ENCODE data around the gene CHP2.
"Not testable (repeated sequence)": the region's sequence is repeated elsewhere in the genome, so short reads cannot be mapped to it uniquely, and the experiment has no call there.

CHP2 gene

GRCh38 chr16:23742766-23743165, 12.1 kb upstream of the CHP2 start:
- in situ Hi-C loops (cut with MboI; ENCODE audit: low pct_unique_long_range_greater_than_20kb, low sequenced_read_pairs, unreplicated experiment): no loop called here
- TF ChIP-seq CTCF (IDR thresholded peaks at IDR 0.05; ENCODE audit: extremely low read depth, insufficient read depth, missing control alignments): no peak
- no peak for DNase-seq (ENCODE audit: low spot score)

GRCh38 chr16:23745263-23745662, 9.6 kb upstream of the CHP2 start:
- no peak for DNase-seq (ENCODE audit: low spot score)
- in situ Hi-C loops (cut with MboI; ENCODE audit: low pct_unique_long_range_greater_than_20kb, low sequenced_read_pairs, unreplicated experiment): no loop called here
- TF ChIP-seq CTCF (IDR thresholded peaks at IDR 0.05; ENCODE audit: extremely low read depth, insufficient read depth, missing control alignments): no peak

- TF ChIP-seq CTCF (IDR thresholded peaks at IDR 0.05; ENCODE audit: extremely low read depth, insufficient read depth, missing control alignments): no peak
- in situ Hi-C loops (cut with MboI; ENCODE audit: low pct_unique_long_range_greater_than_20kb, low sequenced_read_pairs, unreplicated experiment): no loop called here
- no peak for DNase-seq (ENCODE audit: low spot score)
These were observed 6.2 kb upstream of the CHP2 start for GRCh38 chr16:23748630-23749029.

- in situ Hi-C loops (cut with MboI; ENCODE audit: low pct_unique_long_range_greater_than_20kb, low sequenced_read_pairs, unreplicated experiment); DNase-seq (ENCODE audit: low spot score): not testable (repeated sequence)
These were observed 3.8 kb upstream of the CHP2 start for GRCh38 chr16:23751053-23751452.

- in situ Hi-C loops (cut with MboI; ENCODE audit: low pct_unique_long_range_greater_than_20kb, low sequenced_read_pairs, unreplicated experiment): no loop called here
- no peak for TF ChIP-seq CTCF (IDR thresholded peaks at IDR 0.05; ENCODE audit: extremely low read depth, insufficient read depth, missing control alignments)
- no peak for DNase-seq (ENCODE audit: low spot score)
These were observed 775 bp upstream of the CHP2 start for GRCh38 chr16:23753908-23754593.

GRCh38 chr16:23755484-23755809, 621 bp downstream of the CHP2 start:
- no peak for DNase-seq (ENCODE audit: low spot score)
- no peak for TF ChIP-seq CTCF (IDR thresholded peaks at IDR 0.05; ENCODE audit: extremely low read depth, insufficient read depth, missing control alignments)
- in situ Hi-C loops (cut with MboI; ENCODE audit: low pct_unique_long_range_greater_than_20kb, low sequenced_read_pairs, unreplicated experiment): no loop called here

- in situ Hi-C loops (cut with MboI; ENCODE audit: low pct_unique_long_range_greater_than_20kb, low sequenced_read_pairs, unreplicated experiment): no loop called here
- TF ChIP-seq CTCF (IDR thresholded peaks at IDR 0.05; ENCODE audit: extremely low read depth, insufficient read depth, missing control alignments): no peak
- DNase-seq (ENCODE audit: low spot score): no peak
These were observed 2.3 kb downstream of the CHP2 start for GRCh38 chr16:23757116-23757515.
